HG02840 (cell line): ENCODE data around the gene VPS26B.
"Not testable (repeated sequence)": the region's sequence is repeated elsewhere in the genome, so short reads cannot be mapped to it uniquely, and the experiment has no call there.

Experiments used
- ATAC-seq: cut with Tn5 transposase; IDR thresholded peaks from one replicate; pipeline ENCODE4 v1.9.1; 2021; ENCODE audit warnings: mild to moderate bottlenecking, moderate library complexity, moderate number of reproducible peaks; ENCODE audit not compliant: unreplicated experiment, low FRiP score

The VPS26B gene

GRCh38 chr11:134223836-134224709, at the start of gene VPS26B, which contains the start of gene NCAPD3:
Gene VPS26B, plus strand, starts transcription at chr11:134224671. Its CDS starts 452 bp downstream, at chr11:134225123.
Gene NCAPD3, minus strand, starts transcription at chr11:134223967. Its CDS starts 41 bp downstream, at chr11:134223926.
- peak; percentile 79 for ATAC-seq

- no peak for ATAC-seq
These were observed 48.2 kb upstream of the VPS26B start for GRCh38 chr11:134176284-134176683.

GRCh38 chr11:134178032-134178674, 46.3 kb upstream of the VPS26B start:
- no peak for ATAC-seq

GRCh38 chr11:134181707-134182106, 42.8 kb upstream of the VPS26B start:
- no peak for ATAC-seq

- ATAC-seq: not testable (repeated sequence)
These were observed 36.4 kb upstream of the VPS26B start for GRCh38 chr11:134188092-134188491.

- ATAC-seq: no peak
These were observed 27.7 kb upstream of the VPS26B start for GRCh38 chr11:134196756-134197155.

- no peak for ATAC-seq
These were observed 24.9 kb upstream of the VPS26B start for GRCh38 chr11:134199531-134199930.

GRCh38 chr11:134200688-134201087, 23.8 kb upstream of the VPS26B start:
- ATAC-seq: no peak

- ATAC-seq: no peak
These were observed 21.8 kb upstream of the VPS26B start for GRCh38 chr11:134202661-134203060.

- ATAC-seq: no peak
These were observed 18.7 kb upstream of the VPS26B start for GRCh38 chr11:134205729-134206128.

- ATAC-seq: no peak
These were observed 18.3 kb upstream of the VPS26B start for GRCh38 chr11:134206185-134206584.

GRCh38 chr11:134207538-134208239, 16.8 kb upstream of the VPS26B start:
- ATAC-seq: no peak

GRCh38 chr11:134215836-134216235, 8.6 kb upstream of the VPS26B start:
- ATAC-seq: no peak

- ATAC-seq: no peak
These were observed 7.7 kb upstream of the VPS26B start for GRCh38 chr11:134216816-134217215.

GRCh38 chr11:134223121-134223520, 1.4 kb upstream of the VPS26B start:
- no peak for ATAC-seq

- ATAC-seq: peak; percentile 2
These were observed 516 bp downstream of the VPS26B start for GRCh38 chr11:134224710-134225664.

- ATAC-seq: no peak
These were observed 2.4 kb downstream of the VPS26B start for GRCh38 chr11:134226806-134227325.

- ATAC-seq: peak; percentile 46
These were observed 4.2 kb downstream of the VPS26B start for GRCh38 chr11:134228625-134229024.

GRCh38 chr11:134229126-134229790, 4.8 kb downstream of the VPS26B start:
- no peak for ATAC-seq
